ENCODE measurements around the gene CRTC3. TPM values are rescaled to one million over a fixed set of nuclear protein-coding genes. Genes with fewer than 3 reads are reported as not detected.

CRTC3 gene
- total RNA-seq, 1 donor from 2014 or later: 33.3 TPM

DNA sequence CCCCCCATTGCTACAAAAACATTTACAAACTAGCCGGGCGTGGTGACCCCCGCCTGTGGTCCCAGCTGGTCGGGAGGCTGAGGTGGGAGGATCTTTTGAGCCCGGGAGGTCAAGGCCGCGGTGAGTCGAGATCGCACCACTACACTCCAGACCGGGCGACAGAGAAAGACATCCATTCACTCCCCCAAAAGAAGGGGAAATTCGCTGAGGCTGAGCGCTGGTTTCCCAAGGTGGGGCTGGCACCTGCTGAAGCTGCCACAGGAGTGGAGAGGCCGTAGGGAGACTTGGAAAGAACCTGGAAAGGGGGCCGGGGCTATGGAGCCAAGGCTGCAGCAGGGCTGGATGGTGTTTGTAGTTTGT lies 732 bp upstream of the CRTC3 start:
- Mint-ChIP-seq H3K4me1 (peaks cover 39% of the 10 kb centered on the region), H3K4me3 (peak overlapping the region; percentile 94), H3K9me3 (no peaks in the 10 kb centered on the region), H3K27ac (ENCODE audit: unreplicated experiment) (peak overlapping the region; percentile 92), H3K27me3 (ENCODE audit: low read depth) (peaks cover 2% of the 10 kb centered on the region), H3K36me3 (ENCODE audit: low read depth) (peaks cover 3% of the 10 kb centered on the region)
- TF ChIP-seq, protein P1, sequence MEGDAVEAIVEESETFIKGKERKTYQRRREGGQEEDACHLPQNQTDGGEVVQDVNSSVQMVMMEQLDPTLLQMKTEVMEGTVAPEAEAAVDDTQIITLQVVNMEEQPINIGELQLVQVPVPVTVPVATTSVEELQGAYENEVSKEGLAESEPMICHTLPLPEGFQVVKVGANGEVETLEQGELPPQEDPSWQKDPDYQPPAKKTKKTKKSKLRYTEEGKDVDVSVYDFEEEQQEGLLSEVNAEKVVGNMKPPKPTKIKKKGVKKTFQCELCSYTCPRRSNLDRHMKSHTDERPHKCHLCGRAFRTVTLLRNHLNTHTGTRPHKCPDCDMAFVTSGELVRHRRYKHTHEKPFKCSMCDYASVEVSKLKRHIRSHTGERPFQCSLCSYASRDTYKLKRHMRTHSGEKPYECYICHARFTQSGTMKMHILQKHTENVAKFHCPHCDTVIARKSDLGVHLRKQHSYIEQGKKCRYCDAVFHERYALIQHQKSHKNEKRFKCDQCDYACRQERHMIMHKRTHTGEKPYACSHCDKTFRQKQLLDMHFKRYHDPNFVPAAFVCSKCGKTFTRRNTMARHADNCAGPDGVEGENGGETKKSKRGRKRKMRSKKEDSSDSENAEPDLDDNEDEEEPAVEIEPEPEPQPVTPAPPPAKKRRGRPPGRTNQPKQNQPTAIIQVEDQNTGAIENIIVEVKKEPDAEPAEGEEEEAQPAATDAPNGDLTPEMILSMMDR (conservative IDR thresholded peaks at IDR 0.05): no peak
- DNase-seq (ENCODE audit: low read depth, low spot score): no peak

- Mint-ChIP-seq H3K27me3 (ENCODE audit: low read depth) (peaks cover 2% of the 10 kb centered on the region), H3K9me3 (no peaks in the 10 kb centered on the region), H3K36me3 (ENCODE audit: low read depth) (peaks cover 6% of the 10 kb centered on the region), H3K4me1 (peaks cover 47% of the 10 kb centered on the region), H3K27ac (ENCODE audit: unreplicated experiment) (peak overlapping the region; percentile 65), H3K4me3 (peak overlapping the region; percentile 94)
- DNase-seq (ENCODE audit: low read depth, low spot score): peak; percentile 39
- TF ChIP-seq, protein P1 (conservative IDR thresholded peaks at IDR 0.05): no peak
Observed at GRCh38 chr15:90530250-90531051, 728 bp downstream of the CRTC3 start.

DNA sequence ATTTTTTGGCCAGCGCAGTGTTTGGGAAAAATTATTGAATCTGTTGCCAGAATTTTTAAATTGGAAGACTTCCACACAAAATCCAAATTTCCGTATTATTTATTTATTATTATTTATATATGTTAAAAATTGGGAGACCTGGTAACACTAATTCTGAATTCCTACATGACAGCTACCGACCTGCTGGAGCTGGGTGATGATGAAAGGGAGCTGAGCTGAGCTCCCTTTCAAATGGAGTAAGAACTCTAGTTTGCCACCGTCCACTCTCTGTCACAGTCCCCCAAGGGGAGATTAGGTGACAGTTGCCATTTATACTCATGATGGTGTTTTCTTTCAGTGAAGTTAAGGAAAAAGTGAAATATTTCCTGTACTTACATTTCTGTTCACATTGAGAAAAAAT lies 1.4 kb downstream of the CRTC3 start:
- H3K27me3 Mint-ChIP-seq (ENCODE audit: low read depth): peaks cover 2% of the 10 kb centered on the region

DNA sequence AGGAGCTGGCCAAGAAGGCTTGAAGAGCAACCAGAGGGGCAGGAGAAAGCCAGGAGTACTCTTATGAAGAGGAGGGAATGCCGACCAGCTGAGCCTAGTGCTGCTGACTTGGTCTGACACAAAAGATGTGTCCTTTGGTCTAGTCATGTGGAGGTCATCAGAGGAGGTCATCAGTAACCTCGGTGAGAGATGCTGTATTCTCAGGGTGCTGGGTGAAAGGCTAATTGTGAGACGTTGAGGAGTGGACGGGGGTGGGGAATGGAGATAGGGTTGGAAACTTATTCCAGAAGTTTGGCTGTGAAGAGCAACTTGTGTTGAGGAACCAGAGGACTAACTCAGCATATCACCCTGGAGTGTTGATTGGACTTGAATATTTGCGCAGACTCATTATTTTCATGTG lies 5.5 kb downstream of the CRTC3 start:
- DNase-seq (ENCODE audit: low read depth, low spot score): no peak
- H3K4me3 Mint-ChIP-seq: no peak overlapping the region
- H3K4me1 Mint-ChIP-seq: peaks cover 42% of the 10 kb centered on the region
- no peaks in the 10 kb centered on the region for H3K9me3 Mint-ChIP-seq
- peaks cover 2% of the 10 kb centered on the region for H3K27me3 Mint-ChIP-seq (ENCODE audit: low read depth)
- TF ChIP-seq, protein P1 (conservative IDR thresholded peaks at IDR 0.05): no peak
- peaks cover 11% of the 10 kb centered on the region for H3K36me3 Mint-ChIP-seq (ENCODE audit: low read depth)
- no peak overlapping the region for H3K27ac Mint-ChIP-seq (ENCODE audit: unreplicated experiment)

More for the DNA sequence above, 1.4 kb downstream of the CRTC3 start:
- H3K9me3 Mint-ChIP-seq: no peaks in the 10 kb centered on the region
- peak overlapping the region; percentile 94 for H3K4me3 Mint-ChIP-seq
- DNase-seq (ENCODE audit: low read depth, low spot score): no peak
- peaks cover 6% of the 10 kb centered on the region for H3K36me3 Mint-ChIP-seq (ENCODE audit: low read depth)
- H3K27ac Mint-ChIP-seq (ENCODE audit: unreplicated experiment): no peak overlapping the region
- TF ChIP-seq, protein P1 (conservative IDR thresholded peaks at IDR 0.05): no peak
- peaks cover 48% of the 10 kb centered on the region for H3K4me1 Mint-ChIP-seq

DNA sequence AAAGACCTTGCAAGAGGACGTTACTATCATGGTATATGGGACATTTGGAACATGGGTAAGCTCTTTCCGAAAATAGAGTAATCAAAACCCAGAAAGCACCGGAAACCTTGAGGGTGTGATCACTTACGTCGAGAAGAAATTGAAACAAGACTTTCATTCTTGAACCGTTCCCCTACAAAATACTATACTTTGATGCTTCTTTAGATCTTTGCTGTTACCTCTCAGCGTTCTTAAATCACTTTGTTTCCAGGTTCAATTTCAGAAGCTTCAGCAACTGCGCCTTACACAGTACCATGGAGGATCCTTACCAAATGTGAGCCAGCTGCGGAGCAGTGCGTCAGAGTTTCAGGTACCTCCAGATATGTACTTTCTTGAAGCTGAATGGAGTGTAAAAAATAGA lies 10.1 kb downstream of the CRTC3 start:
- Mint-ChIP-seq H3K27me3 (ENCODE audit: low read depth) (no peaks in the 10 kb centered on the region), H3K27ac (ENCODE audit: unreplicated experiment) (no peak overlapping the region), H3K9me3 (no peaks in the 10 kb centered on the region), H3K4me3 (no peak overlapping the region), H3K36me3 (ENCODE audit: low read depth) (peaks cover 10% of the 10 kb centered on the region), H3K4me1 (peaks cover 10% of the 10 kb centered on the region)
- no peak for DNase-seq (ENCODE audit: low read depth, low spot score)
- TF ChIP-seq, protein P1 (conservative IDR thresholded peaks at IDR 0.05): no peak

All from neural crest cell (in vitro differentiated cells).